ENCODE data around the gene ZNF740.

GRCh38 chr12:53185582-53186153 is 5.1 kb downstream of the ZNF740 start:
- TF ChIP-seq CTCF (IDR thresholded peaks at IDR 0.05) (no peak), POLR2A (IDR thresholded peaks at IDR 0.05) (no peak)

All from body of pancreas (tissue), 4 donors.